ENCODE measurements around the gene TSPAN19. TPM values are rescaled to one million over a fixed set of nuclear protein-coding genes. Genes with fewer than 3 reads are reported as not detected.

Gene TSPAN19
- total RNA-seq, 1 donor from 2014 or later, result 0.33 TPM

GRCh38 chr12:85002778-85003296, 33.2 kb downstream of the TSPAN19 start:
- H3K9me3 ChIP-seq (replicated peaks), result no peaks in the 10 kb centered on the region
- intact Hi-C loops (cut with micrococcal nuclease), result no loop called here
- no peaks in the 10 kb centered on the region for H3K4me1 ChIP-seq
- H3K27me3 ChIP-seq (ENCODE audit: low read depth), result no peaks in the 10 kb centered on the region
- TF ChIP-seq, protein P1, sequence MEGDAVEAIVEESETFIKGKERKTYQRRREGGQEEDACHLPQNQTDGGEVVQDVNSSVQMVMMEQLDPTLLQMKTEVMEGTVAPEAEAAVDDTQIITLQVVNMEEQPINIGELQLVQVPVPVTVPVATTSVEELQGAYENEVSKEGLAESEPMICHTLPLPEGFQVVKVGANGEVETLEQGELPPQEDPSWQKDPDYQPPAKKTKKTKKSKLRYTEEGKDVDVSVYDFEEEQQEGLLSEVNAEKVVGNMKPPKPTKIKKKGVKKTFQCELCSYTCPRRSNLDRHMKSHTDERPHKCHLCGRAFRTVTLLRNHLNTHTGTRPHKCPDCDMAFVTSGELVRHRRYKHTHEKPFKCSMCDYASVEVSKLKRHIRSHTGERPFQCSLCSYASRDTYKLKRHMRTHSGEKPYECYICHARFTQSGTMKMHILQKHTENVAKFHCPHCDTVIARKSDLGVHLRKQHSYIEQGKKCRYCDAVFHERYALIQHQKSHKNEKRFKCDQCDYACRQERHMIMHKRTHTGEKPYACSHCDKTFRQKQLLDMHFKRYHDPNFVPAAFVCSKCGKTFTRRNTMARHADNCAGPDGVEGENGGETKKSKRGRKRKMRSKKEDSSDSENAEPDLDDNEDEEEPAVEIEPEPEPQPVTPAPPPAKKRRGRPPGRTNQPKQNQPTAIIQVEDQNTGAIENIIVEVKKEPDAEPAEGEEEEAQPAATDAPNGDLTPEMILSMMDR (IDR thresholded peaks at IDR 0.05; ENCODE audit: borderline replicate concordance), result no peak
- H3K4me3 ChIP-seq, result no peak overlapping the region
- H3K27ac ChIP-seq (replicated peaks), result no peak overlapping the region
- no peaks in the 10 kb centered on the region for H3K36me3 ChIP-seq
- no peak for DNase-seq

DNA sequence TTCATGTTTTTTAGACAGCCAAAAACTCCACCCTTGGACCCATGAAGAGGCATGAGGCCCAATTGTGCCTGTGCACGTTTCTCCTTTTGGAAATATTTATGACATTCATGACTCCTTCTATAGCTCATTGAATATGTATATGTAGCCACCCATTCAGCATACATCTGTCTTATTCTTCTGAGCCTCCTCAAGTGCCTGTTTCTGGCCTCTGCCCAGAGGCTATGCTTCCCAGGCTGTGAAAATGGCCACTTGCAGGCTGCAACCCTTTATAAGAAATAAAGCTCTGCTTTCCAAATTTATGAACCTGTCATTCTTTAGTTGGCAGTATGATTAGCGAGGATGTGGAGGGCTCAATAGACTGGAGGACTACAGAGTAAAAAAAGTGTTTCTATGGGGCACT, 35.3 kb downstream of the TSPAN19 start:
- H3K4me3 ChIP-seq, result no peak overlapping the region
- no peaks in the 10 kb centered on the region for H3K27me3 ChIP-seq (ENCODE audit: low read depth)
- H3K27ac ChIP-seq (replicated peaks), result no peak overlapping the region
- DNase-seq, result no peak
- H3K36me3 ChIP-seq, result no peaks in the 10 kb centered on the region
- no peaks in the 10 kb centered on the region for H3K9me3 ChIP-seq (replicated peaks)
- TF ChIP-seq, protein P1 (IDR thresholded peaks at IDR 0.05; ENCODE audit: borderline replicate concordance), result no peak
- no peaks in the 10 kb centered on the region for H3K4me1 ChIP-seq
- intact Hi-C loops (cut with micrococcal nuclease), result no loop called here

DNA sequence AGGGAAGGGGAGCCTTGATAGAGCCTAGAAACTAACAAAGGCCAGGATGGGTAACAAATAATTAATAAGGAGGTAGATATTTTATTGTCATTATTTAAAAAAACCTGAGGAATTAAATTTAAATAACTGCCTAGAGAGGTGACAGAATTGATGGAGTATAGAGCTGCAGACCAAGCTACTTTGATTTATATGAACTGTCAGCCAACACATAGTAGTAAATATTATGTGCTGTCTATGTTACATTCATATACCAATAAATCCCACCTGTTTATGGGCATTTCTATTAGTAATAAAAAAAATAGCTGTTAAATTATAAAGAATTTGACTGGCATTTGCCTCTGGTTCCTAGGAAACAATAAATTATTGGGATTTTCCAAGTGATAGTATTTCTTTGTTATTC, 37.7 kb downstream of the TSPAN19 start:
- H3K9me3 ChIP-seq (replicated peaks), result no peaks in the 10 kb centered on the region
- H3K27ac ChIP-seq (replicated peaks), result no peak overlapping the region
- intact Hi-C loops (cut with micrococcal nuclease), result no loop called here
- no peaks in the 10 kb centered on the region for H3K27me3 ChIP-seq (ENCODE audit: low read depth)
- no peak for DNase-seq
- H3K4me1 ChIP-seq, result no peaks in the 10 kb centered on the region
- H3K4me3 ChIP-seq, result no peak overlapping the region
- H3K36me3 ChIP-seq, result no peaks in the 10 kb centered on the region
- TF ChIP-seq, protein P1 (IDR thresholded peaks at IDR 0.05; ENCODE audit: borderline replicate concordance), result no peak

DNA sequence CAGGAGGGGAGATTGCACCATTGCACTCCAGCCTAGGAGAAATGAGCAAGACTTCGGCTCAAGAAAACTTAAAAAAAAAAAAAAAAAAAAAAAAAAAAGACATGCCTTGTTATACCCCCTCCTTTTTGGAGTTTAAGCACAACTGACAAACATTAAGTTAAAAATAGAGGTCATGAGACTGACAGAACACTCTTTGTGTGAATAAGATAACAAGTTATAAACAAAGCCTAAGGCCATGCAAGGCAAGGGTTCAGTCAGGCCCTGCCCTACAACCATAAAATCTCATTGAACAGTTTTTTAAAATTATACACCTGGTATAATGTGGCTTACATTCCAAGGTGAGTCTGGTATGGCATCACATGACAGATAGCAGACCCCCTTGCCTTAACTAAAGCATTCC, 39.3 kb downstream of the TSPAN19 start:
- H3K27me3 ChIP-seq (ENCODE audit: low read depth), result no peaks in the 10 kb centered on the region
- intact Hi-C loops (cut with micrococcal nuclease), result no loop called here
- no peak for DNase-seq
- no peaks in the 10 kb centered on the region for H3K36me3 ChIP-seq
- H3K9me3 ChIP-seq (replicated peaks), result no peaks in the 10 kb centered on the region
- TF ChIP-seq, protein P1 (IDR thresholded peaks at IDR 0.05; ENCODE audit: borderline replicate concordance), result no peak
- H3K4me3 ChIP-seq, result no peak overlapping the region
- no peaks in the 10 kb centered on the region for H3K4me1 ChIP-seq
- H3K27ac ChIP-seq (replicated peaks), result no peak overlapping the region

DNA sequence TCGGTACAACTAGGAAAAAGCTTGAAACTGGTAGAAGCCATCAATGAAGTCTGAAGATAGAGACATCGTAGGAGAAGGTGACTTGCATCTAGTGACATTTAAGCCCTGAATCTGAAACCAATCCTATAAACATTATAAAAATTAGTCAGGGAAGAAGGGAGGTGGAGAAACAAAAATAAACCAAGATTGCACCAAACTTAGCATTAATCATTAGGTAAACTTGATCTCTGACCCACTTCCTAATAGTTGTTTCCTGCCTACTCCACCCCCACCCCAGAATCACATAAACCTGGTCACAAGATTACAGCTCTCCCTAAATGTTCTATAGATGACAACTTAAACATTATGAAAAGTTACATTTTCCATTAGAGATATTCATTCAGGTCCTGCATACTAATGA, 40.4 kb downstream of the TSPAN19 start:
- no peaks in the 10 kb centered on the region for H3K4me1 ChIP-seq
- H3K27ac ChIP-seq (replicated peaks), result no peak overlapping the region
- H3K4me3 ChIP-seq, result no peak overlapping the region
- intact Hi-C loops (cut with micrococcal nuclease), result no loop called here
- no peaks in the 10 kb centered on the region for H3K27me3 ChIP-seq (ENCODE audit: low read depth)
- no peaks in the 10 kb centered on the region for H3K9me3 ChIP-seq (replicated peaks)
- TF ChIP-seq, protein P1 (IDR thresholded peaks at IDR 0.05; ENCODE audit: borderline replicate concordance), result no peak
- H3K36me3 ChIP-seq, result no peaks in the 10 kb centered on the region
- DNase-seq, result no peak

All from left ventricle myocardium inferior (tissue), 1 donor.